ENCODE data around the gene HOXA3.

HOXA3 gene

DNA sequence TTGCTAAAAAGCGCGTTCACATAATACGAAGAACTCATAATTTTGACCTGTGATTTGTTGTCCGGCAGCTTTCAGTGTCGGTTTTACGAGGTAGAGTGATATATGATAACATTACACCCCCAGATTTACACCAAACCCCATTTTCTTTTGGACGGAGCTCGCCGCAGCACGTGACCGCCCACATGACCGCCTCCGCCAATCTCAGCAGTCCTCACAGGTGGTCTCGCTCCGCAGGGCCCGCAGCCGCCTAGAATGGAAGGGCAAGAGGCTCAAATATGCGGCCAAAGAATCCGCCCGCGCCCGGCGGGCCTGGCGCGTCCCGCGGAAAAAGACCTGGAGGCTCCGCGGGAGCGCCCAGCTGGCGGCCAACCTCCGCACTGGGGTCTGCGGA lies 4.1 kb upstream of the HOXA3 start, which contains the start of gene HOXA7:
Gene HOXA7 (minus strand): TSS at position 168 of the 391 bp plus-strand sequence. CDS start 130 bp downstream, at position 38.
- ATAC-seq (no peak), DNase-seq (no peak)

DNA sequence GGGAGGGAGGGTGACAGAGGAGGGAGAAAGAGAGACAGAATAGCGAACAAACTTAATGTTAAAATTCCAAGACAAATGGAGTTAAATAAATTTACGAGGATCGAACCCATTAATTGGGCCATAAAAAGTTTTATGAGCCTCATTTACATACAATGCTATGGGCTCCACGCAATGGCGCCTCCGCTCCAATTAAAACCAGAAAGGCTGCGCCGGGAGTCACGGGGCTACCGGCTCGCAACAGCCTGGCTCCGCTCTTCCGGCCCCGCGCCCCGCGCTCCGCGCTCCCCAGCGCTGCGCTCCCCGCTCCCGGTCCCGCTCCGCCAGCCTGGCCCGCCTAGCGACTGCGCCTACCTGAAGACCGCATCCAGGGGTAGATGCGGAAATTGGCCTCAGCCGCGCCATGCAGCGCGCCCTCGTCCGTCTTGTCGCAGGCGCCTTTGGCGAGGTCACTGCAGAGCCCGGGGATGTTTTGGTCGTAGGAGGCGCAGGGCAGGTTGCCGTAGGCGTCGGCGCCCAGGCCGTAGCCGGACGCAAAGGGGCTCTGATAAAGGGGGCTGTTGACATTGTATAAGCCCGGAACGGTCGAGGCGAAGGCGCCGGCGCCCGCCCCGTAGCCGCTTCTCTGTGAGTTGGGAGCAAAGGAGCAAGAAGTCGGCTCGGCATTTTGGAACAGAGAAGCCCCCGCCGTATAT lies 3.6 kb upstream of the HOXA3 start:
- ATAC-seq: no peak
- no peak for DNase-seq

DNA sequence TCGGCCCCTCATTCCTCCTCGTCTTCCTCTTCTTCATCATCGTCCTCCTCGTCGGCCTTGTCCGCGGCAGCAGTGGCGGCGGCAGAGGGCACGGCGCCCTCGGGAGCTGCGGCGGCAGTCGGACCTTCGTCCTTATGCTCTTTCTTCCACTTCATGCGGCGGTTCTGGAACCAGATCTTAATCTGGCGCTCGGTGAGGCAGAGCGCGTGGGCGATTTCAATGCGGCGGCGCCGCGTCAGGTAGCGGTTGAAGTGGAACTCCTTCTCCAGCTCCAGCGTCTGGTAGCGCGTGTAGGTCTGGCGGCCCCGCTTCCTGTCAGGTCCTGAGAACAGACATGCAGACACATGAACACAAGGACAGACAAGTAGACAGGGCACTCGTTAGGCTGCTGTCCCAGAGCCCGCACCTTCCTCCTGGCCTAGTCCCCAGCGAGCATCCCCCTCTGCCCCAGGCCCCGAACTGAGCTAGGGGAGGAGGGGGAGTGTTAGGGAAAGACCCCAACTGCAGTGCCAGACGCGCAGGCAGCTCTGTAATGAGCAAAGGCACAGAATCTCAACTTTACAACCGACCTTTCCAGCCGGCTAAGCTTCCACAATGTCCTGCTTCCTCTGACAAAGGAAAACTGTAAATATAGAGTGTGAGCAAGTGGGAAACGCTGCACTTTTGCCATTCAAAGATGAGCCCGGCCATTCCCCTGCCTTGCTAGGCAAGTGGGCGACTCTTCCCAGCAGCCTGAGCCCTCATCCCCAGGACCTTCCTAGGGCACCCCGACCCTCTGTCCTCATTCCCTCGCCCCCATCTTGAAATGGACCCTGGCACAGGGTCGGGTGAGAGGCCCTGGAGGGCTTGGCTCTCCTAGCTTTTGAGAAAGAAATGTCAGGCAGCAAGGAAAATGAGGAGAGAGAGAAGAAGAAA lies 2.8 kb upstream of the HOXA3 start:
- ATAC-seq (no peak), DNase-seq (peak; percentile 44)

DNA sequence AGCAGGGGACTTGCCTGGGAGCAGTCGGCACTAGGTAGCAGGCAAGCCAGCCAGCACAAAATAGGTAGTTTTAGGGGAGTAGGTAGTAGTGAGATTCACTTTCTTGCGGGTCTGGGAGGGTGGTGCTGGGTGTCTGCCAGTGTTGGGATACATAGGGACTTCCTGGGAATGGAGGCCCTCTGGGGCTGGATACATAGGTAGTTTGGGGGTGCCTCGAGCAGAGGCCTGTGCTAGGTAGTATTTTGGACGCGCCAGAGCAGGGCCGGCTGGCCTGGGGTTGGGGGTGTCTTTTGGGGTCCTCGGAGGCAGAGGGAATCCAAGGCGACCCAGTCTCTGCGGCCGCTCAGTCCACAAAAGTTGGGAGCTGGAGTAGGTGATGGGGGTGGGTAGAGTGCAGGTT lies 2.0 kb upstream of the HOXA3 start:
- ATAC-seq: no peak

DNA sequence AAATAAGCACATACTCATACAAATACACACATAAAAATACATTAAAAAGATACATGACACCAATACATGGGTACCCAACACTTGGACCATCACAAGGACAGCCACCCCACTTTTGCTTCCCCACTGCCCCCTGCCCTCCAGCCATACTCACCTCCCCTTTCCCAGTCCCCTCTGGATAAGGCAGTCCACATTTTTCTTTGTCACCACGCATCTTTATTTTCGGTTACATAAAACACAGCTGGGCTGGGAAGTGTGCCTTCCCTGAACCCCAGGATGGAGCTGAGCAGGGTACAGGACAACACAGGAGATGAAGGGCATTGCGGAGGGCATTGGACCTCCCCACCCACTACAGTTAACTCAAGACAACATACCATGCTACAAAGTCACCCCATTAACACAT lies 1.1 kb upstream of the HOXA3 start:
- ATAC-seq: no peak
- no peak for DNase-seq

More for the DNA sequence above, 2.0 kb upstream of the HOXA3 start:
- DNase-seq: no peak

DNA sequence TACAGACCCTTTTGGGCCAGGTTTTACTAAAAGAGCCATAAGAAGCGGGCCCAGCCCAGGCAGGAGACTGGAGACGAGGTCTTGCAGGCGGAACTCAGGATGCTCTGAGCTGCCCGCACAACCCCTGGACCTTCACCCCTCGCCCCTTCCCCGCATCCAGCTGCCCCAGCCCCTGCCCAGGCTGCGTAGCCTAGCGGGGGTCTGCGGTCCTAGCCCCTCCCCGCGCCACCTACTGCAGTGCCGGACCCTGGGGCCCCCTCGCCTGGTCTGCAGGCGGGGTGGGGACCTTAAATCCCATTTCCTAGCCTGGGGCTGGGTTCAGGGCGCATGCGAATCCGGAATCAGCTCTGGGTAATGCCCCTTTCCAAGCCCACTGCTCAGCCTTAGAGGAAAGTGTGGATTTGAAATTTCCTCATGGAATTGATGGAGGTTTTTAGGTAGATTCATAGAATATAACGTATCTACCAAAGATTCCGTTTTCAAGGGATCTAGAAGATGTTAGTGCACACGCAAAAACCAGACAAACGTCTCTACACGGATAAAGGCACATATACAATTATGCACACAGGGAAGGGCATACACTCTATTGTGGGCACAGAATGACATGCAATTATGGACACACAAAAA lies 546 bp upstream of the HOXA3 start:
- ATAC-seq (no peak), DNase-seq (no peak)

DNA sequence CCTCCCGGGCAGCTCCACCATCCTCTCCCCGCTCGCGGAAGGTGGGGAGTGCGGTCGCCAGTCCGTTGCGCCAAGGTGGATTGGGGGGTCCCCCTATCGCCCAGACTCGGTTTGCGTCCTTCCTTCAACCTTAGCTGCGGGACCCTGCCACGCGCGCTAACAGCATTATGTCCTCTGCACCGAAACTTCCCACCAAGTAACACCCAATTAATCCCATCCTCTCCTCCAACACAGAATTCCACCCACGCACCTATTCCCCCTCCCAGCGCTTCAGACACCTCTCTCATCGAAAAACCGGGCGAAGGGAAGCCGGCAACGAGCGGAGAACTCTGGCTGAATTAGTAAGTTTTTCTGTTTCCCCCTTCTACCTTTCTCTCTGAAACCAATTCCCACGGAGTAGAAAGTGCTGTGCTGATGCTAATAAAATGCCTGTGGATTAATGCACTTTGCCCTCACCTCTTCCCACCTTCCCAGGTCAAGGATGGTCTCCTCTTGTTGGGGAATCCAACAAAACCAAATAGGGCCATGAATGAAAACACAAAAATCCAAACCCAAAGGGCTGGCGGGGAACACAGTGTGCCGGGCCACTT lies 947 bp downstream of the HOXA3 start:
- DNase-seq (no peak), ATAC-seq (no peak)

DNA sequence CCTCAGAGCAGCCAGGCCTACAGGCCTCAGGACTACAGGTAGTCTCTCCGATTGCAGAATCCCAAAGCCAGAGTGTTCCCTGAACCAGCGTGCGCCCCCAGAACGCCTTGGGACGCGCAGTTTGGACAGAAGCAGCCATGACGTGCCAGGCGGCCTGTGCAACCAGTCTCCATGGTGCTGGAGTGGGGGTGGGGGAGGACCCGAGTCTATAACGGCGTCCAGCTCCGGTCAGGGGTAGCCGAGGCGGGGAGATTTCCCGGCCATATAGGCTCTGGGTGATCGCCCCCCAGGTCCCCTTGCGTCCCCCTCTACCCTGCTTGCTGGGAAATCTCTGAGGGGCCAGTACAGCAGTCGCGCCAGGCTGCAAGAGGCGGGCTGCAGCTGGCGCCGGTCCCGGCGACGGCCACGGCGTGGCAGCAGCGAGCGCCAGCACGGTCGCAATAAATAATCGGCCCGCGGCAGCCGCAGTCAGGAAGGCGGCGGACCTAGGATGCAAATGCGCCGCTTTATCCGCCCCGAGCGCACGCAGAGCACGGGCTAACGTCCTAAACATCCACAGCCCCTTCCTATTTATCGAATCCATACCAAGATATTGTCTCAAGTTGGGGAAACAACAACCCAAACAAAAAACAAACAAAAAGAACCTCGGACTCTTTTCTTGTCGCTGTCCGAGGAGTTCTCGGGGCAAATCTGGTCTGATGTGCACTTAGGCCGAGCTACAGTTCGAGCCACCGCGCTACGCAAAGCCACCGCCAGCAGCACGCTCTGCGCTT lies 1.6 kb downstream of the HOXA3 start:
- ATAC-seq: peak; percentile 81
- DNase-seq: peak; percentile 75

DNA sequence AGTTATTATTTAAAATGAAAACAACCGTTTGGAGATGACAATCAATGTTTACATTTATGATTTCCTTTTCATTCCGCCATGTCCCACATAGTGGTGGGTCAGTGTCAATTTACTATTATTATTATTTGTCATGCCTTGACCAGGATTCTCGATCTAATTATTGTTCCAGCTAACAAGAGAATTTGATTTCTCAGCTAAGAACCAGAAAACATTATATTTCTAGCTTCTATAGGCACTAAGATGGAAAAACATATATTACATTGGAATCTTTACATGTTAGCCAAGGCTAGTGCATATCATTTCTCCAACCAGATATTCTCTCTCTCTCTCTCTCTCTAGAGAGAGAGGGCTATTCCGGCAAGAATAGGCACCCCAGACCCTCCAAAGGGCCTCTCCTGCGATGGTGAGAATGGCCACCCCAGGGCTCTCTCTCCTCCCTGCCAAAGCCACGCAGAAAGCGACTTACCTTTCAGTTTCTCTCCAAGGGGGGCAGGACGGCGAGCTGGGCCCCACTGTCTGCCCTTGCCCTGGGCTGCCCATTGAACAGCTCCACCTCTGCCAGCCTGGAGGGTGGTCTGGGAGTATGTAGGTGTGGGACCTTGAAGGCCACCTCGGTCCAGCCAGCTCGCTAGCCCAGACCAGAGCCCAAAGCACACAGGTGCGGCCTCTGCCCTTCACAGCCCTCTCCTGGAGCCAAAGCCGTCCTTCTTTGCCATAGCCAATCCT lies 2.4 kb downstream of the HOXA3 start:
- ATAC-seq: no peak
- no peak for DNase-seq

DNA sequence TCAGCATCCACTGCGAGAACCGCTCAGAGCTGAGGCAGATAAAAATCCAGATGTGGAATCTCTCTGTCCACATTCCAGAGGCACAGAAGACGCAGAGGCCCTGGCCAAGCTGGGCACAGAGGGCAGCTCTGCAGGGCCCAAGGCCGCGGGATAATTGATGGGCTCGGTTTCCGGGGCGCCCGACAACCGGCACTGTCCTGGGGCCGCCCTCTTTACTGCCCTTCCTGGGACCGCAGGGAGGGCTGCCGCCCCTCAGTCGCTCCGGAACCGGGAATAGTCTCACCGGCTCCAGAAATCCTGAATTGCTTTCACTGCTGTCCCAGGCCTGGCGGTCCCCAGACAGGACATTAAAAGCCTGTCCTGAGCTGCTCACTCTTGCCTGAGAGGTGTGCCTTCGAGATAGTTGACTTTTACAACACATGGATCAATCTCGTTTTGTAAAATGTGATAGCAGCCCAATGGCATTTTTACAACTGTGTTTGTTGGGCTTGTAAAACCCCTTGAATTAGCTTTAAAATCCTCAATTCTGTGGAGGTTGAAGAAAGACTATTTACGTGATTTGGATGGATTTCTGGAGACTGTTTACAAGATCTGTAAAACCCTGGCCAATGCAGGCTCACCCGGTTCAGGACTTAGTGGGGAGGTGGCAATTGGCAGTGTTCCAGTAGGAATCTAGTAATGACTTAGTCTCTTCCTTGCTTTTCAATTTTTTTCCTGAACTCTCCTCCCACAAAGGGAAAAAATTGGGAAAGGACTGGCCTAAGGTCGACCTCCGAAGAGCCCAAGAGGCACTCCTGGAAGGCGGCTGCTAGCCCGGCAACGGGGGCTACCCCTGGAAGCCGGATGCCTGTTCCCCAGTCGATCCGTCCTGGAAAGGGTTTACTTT lies 3.4 kb downstream of the HOXA3 start:
- no peak for ATAC-seq
- DNase-seq: no peak

DNA sequence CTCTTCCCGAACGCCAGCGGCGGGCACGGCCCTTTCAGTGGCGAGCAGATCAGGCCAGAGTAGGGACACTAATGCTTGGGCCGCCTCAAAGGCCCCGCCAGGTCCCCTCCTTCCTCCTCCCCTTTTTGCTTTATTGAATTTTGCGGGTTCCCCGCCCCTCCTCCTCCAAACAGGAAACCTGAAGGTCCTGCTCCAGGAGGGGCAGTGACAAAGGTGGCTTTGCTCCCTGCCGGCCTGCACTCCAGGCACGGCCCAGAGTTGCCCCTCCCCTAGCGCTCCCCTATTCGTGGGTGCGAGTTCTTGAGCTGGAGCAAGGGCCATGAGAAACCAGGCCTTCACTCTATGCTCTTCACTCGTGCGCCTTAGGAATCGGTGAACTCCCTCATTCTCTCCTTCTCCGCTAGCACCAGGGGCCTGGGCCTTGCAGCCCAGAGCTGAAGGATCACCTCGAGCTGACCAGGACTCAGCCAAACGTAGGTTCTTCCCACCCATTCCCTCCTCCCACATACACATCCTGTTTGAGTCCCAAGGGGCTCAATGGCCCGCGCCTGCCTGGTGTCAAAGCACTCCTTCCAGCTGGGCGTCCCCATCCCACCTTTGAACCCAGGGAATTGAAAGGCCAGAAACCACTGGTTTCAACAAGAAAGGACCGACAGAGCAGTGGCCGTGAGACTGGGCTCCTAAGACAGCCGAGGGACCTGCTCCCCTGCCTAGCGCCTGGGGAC lies 4.2 kb downstream of the HOXA3 start:
- DNase-seq: no peak
- ATAC-seq: no peak

DNA sequence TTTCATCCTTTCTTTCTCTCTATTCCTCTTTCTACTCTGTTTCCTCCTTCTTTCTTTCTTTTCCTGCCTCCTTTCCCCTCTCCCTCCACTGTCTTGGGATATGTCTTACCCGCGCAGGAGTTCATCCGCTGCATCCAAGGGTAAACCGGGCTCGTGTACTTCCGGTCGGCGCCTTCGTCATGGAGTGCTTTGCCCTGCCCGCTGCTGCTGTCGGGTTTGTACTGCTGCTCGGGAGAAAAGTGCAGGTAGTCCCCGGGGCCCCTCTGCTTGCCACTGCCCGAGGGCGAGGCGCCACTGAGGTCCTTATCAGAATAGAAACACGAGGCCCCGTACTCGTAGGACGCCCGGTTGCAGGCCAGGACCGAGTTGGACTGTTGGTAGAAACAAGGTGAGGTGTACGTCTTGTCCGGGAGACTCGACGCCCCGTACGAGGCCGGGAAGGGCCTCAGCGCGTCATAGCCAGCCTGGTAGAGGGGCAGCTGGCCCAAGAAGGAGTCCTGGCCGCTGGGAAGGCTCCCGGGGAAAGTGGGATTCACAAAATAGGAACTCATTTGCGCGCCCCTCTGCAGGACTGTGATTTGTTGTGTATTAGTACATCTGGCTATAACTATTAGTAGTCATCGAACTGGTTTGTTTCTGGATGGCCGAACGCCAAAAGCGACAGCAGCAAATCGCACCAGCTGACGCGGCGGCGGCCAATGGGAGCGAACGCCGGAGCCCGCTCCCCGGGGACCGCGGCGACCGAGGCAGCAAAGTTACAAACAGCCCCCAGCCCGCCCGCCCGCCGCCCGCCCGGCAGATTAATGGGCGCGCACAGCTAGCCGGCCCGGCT lies 5.0 kb downstream of the HOXA3 start, which contains the start of gene HOXA6:
Gene HOXA6 (minus strand): TSS at position 576 of the 832 bp plus-strand sequence. CDS start 25 bp downstream, at position 551.
- DNase-seq (no peak), ATAC-seq (no peak)

DNA sequence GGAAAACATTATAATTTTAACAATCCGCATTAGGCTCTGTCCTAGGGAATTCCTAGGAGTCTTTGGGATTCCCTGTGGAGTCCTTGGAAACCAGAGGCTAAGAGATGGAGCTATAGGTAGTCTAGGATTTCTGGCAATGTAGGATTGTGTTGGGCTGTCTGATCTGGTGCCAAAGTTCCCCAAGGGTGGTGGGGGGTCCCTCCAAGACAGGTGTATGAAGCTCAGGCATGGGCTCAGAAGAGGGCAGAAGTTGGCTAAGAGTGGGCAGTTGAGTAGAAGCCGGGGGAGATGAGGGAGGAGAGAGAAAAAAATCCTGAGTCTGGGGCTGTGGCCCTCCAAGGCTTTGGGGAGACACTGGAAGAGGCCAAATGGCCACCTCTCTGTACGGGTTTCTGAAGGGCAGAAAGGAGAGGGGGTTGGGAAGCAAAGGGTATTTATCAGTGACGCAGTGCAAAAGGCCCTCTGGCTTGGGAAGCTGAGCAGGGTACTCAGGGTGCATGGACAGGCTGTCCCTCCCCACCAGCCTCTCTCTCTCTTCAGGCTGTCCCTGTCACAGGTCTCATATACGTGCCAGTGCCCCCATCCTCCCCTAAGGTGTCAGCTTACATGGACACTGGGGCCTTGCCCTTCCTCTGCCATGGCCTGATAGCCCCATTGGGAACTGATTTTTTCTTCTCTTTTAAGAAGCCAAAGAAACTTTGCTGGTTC lies 5.7 kb downstream of the HOXA3 start:
- no peak for DNase-seq
- ATAC-seq: no peak

DNA sequence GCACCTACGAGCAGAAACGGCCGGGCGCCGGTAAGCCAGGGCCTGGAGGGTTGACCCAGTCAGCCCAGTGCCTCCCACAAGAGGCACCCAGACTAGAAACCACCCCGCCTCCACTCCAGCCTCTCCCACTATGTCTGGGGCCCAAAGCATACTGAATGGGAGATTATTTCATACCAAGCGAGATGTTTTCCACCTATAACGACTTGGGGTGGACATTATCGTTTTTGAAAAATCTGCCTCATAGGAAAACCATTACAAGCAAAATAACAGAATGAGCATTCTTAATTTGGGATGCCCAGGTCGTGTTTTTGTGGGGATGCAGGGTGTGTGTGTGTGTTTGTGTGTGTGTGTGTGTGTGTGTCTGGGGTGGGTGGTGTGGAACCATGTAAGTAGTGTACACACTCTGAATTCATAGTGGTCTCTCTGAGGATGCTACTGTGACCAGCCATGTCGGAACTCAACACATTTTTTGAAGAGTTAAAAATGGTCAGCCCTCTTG lies 6.4 kb downstream of the HOXA3 start:
- ATAC-seq: no peak
- no peak for DNase-seq

DNA sequence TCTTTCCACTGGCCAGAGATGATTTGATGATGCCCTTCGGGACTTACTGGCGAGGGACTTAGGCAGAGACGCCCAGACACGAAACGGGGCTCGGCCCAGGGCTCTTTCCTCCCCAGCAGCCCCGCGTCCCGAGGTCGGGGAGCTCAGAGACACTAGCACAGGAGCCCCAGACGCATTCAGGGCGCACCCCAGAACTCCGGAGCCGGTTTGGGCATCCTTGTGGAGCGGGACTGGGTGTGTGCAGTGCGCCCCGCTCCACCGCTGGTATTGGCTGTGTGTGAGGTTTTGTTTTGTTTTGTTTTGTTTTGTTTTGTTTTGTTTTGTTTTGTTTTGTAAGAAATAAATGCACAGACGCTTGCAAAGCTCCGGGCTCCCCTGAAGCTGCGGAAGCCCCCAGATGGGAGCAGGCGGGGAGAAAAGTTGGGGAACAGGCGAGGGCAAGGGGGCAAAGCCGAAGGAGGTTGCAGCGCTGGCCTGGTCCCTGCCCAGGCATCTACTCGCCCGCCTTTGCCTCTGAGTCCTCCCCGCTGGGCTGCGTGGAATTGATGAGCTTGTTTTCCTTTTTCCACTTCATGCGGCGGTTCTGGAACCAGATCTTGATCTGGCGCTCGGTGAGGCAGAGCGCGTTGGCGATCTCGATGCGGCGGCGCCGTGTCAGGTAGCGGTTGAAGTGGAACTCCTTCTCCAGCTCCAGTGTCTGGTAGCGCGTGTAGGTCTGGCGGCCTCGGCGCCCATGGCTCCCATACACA lies 7.0 kb downstream of the HOXA3 start:
- no peak for ATAC-seq
- no peak for DNase-seq

DNA sequence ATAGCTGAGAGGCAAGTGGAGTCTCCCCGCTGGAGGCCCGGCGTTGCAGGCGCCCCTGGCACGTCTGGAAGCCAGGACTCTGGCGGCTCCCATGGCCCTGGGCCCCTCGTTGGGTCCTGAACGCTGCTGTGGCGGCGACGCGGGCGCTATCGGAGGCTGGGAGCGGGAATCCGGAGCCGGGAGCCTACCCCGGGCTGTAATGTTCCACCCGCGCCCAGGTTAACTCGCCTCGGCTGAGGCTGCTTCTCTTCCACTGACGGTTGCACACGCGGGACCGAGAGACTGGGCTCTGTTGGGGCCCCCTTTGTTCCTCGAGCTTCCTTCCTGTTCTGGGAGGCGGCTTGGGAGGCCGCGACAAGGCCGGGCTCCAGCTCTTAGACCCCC lies 7.6 kb downstream of the HOXA3 start:
- no peak for ATAC-seq
- DNase-seq: no peak

Measured in stimulated activated naive CD8-positive, alpha-beta T cell treated with anti-CD3 and anti-CD28 coated beads, Interleukin-15, Interleukin-2, amounts not matched to agents 100 U/mL and 50 U/mL, for 24 hours (primary cell).